ENCODE results near the gene PLEKHA4. TPM values are rescaled to one million over a fixed set of nuclear protein-coding genes. Genes with fewer than 3 reads are reported as not detected.

PLEKHA4 gene
- total and polyA plus RNA-seq, 9 of the 15 experiments (the other 6 are each of a cell fraction or from before 2014, with no cell fraction given) = 0.07 to 30.8 (median 11.4) TPM

DNA sequence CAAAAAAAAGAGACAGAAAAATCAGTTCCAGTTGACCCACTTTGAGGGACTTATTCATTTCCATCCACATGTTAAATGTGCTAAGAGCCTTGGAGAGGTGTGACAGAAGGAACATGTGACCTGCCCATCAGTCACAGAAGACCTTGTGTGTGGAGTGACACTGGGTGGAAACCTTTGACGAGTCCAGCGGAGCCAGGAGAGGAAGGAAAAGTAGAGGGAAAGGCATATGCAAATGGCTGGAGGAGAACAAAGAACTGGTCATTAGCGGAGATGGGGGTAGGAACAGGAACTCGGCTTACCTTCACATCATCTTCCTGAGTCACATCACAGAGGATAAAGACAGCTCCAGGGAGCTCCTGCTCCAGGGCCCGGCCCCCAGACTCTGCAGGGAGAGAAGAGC is 34.4 kb downstream of the PLEKHA4 start (continued):
- no peak for TF ChIP-seq ETS1 (conservative IDR thresholded peaks at IDR 0.05; ENCODE audit: control insufficient read depth, low read depth, low read length)
- TF ChIP-seq, protein P1, sequence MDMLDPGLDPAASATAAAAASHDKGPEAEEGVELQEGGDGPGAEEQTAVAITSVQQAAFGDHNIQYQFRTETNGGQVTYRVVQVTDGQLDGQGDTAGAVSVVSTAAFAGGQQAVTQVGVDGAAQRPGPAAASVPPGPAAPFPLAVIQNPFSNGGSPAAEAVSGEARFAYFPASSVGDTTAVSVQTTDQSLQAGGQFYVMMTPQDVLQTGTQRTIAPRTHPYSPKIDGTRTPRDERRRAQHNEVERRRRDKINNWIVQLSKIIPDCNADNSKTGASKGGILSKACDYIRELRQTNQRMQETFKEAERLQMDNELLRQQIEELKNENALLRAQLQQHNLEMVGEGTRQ (CRISPR knock-in tag; IDR thresholded peaks at IDR 0.05) = 0 out of 2 replicates have a peak, but pooled peaks have one; percentile 4
- TF ChIP-seq, protein P2, sequence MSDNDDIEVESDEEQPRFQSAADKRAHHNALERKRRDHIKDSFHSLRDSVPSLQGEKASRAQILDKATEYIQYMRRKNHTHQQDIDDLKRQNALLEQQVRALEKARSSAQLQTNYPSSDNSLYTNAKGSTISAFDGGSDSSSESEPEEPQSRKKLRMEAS (CRISPR knock-in tag; IDR thresholded peaks at IDR 0.05) = peak; percentile 22; the same call in 1 of the 2 replicates

DNA sequence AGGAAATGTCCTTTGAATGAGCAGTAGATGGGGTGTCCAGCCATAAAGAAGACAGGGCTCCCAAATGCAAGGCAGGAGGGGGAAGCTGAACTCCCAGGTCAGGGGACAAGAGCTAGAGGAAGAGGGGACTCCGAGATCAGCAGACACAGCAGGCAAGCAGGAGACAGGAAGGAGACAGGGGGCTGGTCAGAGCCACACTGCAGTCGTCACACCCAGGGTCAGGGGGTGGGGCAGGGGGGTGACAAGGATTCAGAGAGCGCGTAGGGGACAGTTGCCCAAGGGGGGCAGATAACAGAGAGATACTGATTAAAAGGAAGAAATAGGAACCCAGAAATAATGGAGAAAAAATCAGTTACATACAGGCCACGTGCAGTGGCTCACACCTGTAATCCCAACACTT is 35.4 kb downstream of the PLEKHA4 start:
- Histone ChIP-seq H3K36me3 (ENCODE audit: control insufficient read depth, insufficient read depth, low read length) (no peaks in the 10 kb centered on the region; the same call in 1 of the 3 replicates), H4K20me1 (replicated peaks; ENCODE audit: control insufficient read depth, insufficient read depth, low read length) (no peaks in the 10 kb centered on the region), H3K27me3 (ENCODE audit: control insufficient read depth in 2 of 2, insufficient read depth in 2 of 2, low read length in 2 of 2) (no peaks in the 10 kb centered on the region), H3K4me2 (ENCODE audit: insufficient read depth, low read length) (no peak overlapping the region), H3K4me1 (replicated peaks in 1 of 2; ENCODE audit: control insufficient read depth in 2 of 2, insufficient read depth in 2 of 2, low read length in 2 of 2) (peaks cover 17 to 46% of the 10 kb centered on the region in 2 experiments), H3K4me3 (no peak overlapping the region), H3K9me1 (ENCODE audit: control insufficient read depth, insufficient read depth, low read length) (peaks cover 4% of the 10 kb centered on the region), H3K9ac (ENCODE audit: insufficient read depth in 1 of 2, low read depth in 2 of 2, low read length in 2 of 2) (peak overlapping the region in 1 of 2 experiments; percentile 47; a peak in 2 of 4 replicates), H3K79me2 (ENCODE audit: control insufficient read depth, insufficient read depth, low read length) (no peaks in the 10 kb centered on the region), H2AFZ (ENCODE audit: low read depth, low read length) (no peak overlapping the region), H3K27ac (ENCODE audit: extremely low read depth, low read depth, low read length) (no peak overlapping the region), H3K9me3 (replicated peaks; ENCODE audit: control insufficient read depth, insufficient read depth, low read depth, low read length) (no peaks in the 10 kb centered on the region)
- no peak for ATAC-seq
- peak; percentile 35; the same call in 1 of the 2 replicates for TF ChIP-seq EGR1 (conservative IDR thresholded peaks at IDR 0.05)
- TF ChIP-seq LCOR (CRISPR knock-in tag; IDR thresholded peaks at IDR 0.05) = no peak
- intact Hi-C loops (cut with micrococcal nuclease) (no loop called here), in situ Hi-C loops (cut with MboI) (no loop called here)
- no TSS peak for BruUV-seq (replicated peaks)
- no peak for DNase-seq (ENCODE audit: extremely low read depth in 1 of 4, low spot score in 3 of 4)
- FAIRE-seq = no peak
- ChIA-PET CTCF (ENCODE audit: low intra/inter-chr PET ratio) (no interaction called here), POLR2A (interaction anchor here (0.6 to 0.9 kb wide), 2 partner anchors 16 to 39 kb away, joined by 3 to 4 read pairs; no protein-coding TSS in a partner anchor)
- 7% methylated on average over 5 of the region's 5 CpGs for WGBS (ENCODE audit: insufficient coverage, low coverage, missing lambda C conversion rate)
